ENCODE measurements around the gene SESN1.

DNA sequence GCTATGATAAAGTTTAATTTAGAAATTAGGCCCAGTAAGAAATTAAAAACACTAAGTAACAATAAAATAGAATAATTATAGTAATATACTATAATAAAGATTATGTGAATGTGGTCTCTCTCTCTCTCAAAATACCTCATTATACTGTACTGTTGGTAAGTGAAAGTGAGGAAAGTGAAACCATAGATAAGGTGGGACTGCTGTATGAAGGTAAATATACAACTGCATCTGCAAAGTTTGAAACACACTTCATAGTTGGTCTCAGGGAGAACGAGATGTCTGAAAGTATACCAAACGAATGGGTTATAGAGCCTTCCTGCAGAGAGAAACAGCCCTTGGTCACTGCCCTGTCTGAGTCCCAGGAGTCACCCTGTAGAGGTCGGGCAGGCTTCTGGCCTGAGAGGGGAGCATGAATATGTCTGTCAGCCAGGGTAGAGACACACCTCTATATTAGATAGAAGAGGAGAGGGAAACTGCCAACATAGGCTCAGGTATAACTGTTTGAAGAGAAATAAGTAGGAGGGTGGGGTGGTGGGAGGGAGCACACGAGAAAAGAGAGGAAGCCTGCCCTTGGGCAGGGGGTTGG lies 31.8 kb downstream of the SESN1 start:
- TF ChIP-seq, protein P1, sequence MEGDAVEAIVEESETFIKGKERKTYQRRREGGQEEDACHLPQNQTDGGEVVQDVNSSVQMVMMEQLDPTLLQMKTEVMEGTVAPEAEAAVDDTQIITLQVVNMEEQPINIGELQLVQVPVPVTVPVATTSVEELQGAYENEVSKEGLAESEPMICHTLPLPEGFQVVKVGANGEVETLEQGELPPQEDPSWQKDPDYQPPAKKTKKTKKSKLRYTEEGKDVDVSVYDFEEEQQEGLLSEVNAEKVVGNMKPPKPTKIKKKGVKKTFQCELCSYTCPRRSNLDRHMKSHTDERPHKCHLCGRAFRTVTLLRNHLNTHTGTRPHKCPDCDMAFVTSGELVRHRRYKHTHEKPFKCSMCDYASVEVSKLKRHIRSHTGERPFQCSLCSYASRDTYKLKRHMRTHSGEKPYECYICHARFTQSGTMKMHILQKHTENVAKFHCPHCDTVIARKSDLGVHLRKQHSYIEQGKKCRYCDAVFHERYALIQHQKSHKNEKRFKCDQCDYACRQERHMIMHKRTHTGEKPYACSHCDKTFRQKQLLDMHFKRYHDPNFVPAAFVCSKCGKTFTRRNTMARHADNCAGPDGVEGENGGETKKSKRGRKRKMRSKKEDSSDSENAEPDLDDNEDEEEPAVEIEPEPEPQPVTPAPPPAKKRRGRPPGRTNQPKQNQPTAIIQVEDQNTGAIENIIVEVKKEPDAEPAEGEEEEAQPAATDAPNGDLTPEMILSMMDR (conservative IDR thresholded peaks at IDR 0.05; ENCODE audit: low read length): no peak
- no peak for TF ChIP-seq EZH2phosphoT487 (IDR thresholded peaks at IDR 0.05; ENCODE audit: borderline replicate concordance)
